ENCODE results near the gene SPOPL. TPM values are rescaled to one million over a fixed set of nuclear protein-coding genes. Genes with fewer than 3 reads are reported as not detected.

The SPOPL gene
- total RNA-seq, 2 experiments from 2014 or later: 10.2 to 10.4 TPM

- peak overlapping the region; percentile 97 for H3K4me3 Mint-ChIP-seq
- H3K27ac Mint-ChIP-seq: peak overlapping the region; percentile 85
- ChIA-PET CTCF (no interaction called here), POLR2A (no interaction called here)
- DNase-seq: no peak
- H3K9me3 Mint-ChIP-seq: no peaks in the 10 kb centered on the region
- peaks cover 5% of the 10 kb centered on the region for H3K36me3 Mint-ChIP-seq (ENCODE audit: low read depth)
- H3K27me3 Mint-ChIP-seq: no peaks in the 10 kb centered on the region
- peaks cover 28% of the 10 kb centered on the region for H3K4me1 Mint-ChIP-seq
Observed at GRCh38 chr2:138500592-138501424, 762 bp upstream of the SPOPL start.

GRCh38 chr2:138502255-138503086, 901 bp downstream of the SPOPL start:
- Mint-ChIP-seq H3K9me3 (no peaks in the 10 kb centered on the region), H3K27ac (peak overlapping the region; percentile 95), H3K36me3 (ENCODE audit: low read depth) (peaks cover 9% of the 10 kb centered on the region), H3K4me1 (peaks cover 30% of the 10 kb centered on the region), H3K4me3 (peak overlapping the region; percentile 97), H3K27me3 (no peaks in the 10 kb centered on the region)
- POLR2A ChIA-PET: no interaction called here
- peak; percentile 9 for DNase-seq
- CTCF ChIA-PET: no interaction called here

- H3K27me3 Mint-ChIP-seq: no peaks in the 10 kb centered on the region
- H3K36me3 Mint-ChIP-seq (ENCODE audit: low read depth): peaks cover 9% of the 10 kb centered on the region
- H3K27ac Mint-ChIP-seq: peak overlapping the region; percentile 95
- peak overlapping the region; percentile 97 for H3K4me3 Mint-ChIP-seq
- H3K9me3 Mint-ChIP-seq: no peaks in the 10 kb centered on the region
- ChIA-PET CTCF (no interaction called here), POLR2A (no interaction called here)
- DNase-seq: no peak
- H3K4me1 Mint-ChIP-seq: peaks cover 30% of the 10 kb centered on the region
Observed at GRCh38 chr2:138503087-138503442, 1.5 kb downstream of the SPOPL start.

- ChIA-PET CTCF (no interaction called here), POLR2A (no interaction called here)
- H3K9me3 Mint-ChIP-seq: no peaks in the 10 kb centered on the region
- H3K36me3 Mint-ChIP-seq (ENCODE audit: low read depth): peaks cover 9% of the 10 kb centered on the region
- peaks cover 30% of the 10 kb centered on the region for H3K4me1 Mint-ChIP-seq
- H3K27ac Mint-ChIP-seq: peak overlapping the region; percentile 95
- DNase-seq: no peak
- no peaks in the 10 kb centered on the region for H3K27me3 Mint-ChIP-seq
- peak overlapping the region; percentile 97 for H3K4me3 Mint-ChIP-seq
Observed at GRCh38 chr2:138503652-138504051, 2.1 kb downstream of the SPOPL start.

- H3K27me3 Mint-ChIP-seq: no peaks in the 10 kb centered on the region
- no peak for DNase-seq
- H3K36me3 Mint-ChIP-seq (ENCODE audit: low read depth): peaks cover 11% of the 10 kb centered on the region
- peak overlapping the region; percentile 97 for H3K4me3 Mint-ChIP-seq
- H3K9me3 Mint-ChIP-seq: no peaks in the 10 kb centered on the region
- POLR2A ChIA-PET: no interaction called here
- H3K27ac Mint-ChIP-seq: peak overlapping the region; percentile 65
- CTCF ChIA-PET: no interaction called here
- H3K4me1 Mint-ChIP-seq: peaks cover 30% of the 10 kb centered on the region
Observed at GRCh38 chr2:138504092-138504491, 2.5 kb downstream of the SPOPL start.

GRCh38 chr2:138504546-138505235, 3.1 kb downstream of the SPOPL start:
- H3K9me3 Mint-ChIP-seq: no peaks in the 10 kb centered on the region
- no peak overlapping the region for H3K27ac Mint-ChIP-seq
- CTCF ChIA-PET: no interaction called here
- no peak for DNase-seq
- no peak overlapping the region for H3K4me3 Mint-ChIP-seq
- no peaks in the 10 kb centered on the region for H3K27me3 Mint-ChIP-seq
- H3K36me3 Mint-ChIP-seq (ENCODE audit: low read depth): peaks cover 14% of the 10 kb centered on the region
- H3K4me1 Mint-ChIP-seq: peaks cover 30% of the 10 kb centered on the region
- POLR2A ChIA-PET: no interaction called here

GRCh38 chr2:138507267-138507666, 5.7 kb downstream of the SPOPL start:
- Mint-ChIP-seq H3K4me1 (peaks cover 27% of the 10 kb centered on the region), H3K27ac (no peak overlapping the region), H3K27me3 (no peaks in the 10 kb centered on the region), H3K4me3 (no peak overlapping the region), H3K36me3 (ENCODE audit: low read depth) (peaks cover 22% of the 10 kb centered on the region), H3K9me3 (peaks cover 2% of the 10 kb centered on the region)
- no peak for DNase-seq
- CTCF ChIA-PET: interaction anchor here (1.0 to 1.3 kb wide), 2 partner anchors 14 to 38 kb away, joined by 4 to 5 read pairs; no protein-coding TSS in a partner anchor
- POLR2A ChIA-PET: no interaction called here

GRCh38 chr2:138510319-138510718, 8.7 kb downstream of the SPOPL start:
- CTCF ChIA-PET: no interaction called here
- Mint-ChIP-seq H3K27ac (no peak overlapping the region), H3K36me3 (ENCODE audit: low read depth) (peaks cover 22% of the 10 kb centered on the region), H3K4me1 (peaks cover 6% of the 10 kb centered on the region), H3K27me3 (peaks cover 8% of the 10 kb centered on the region), H3K4me3 (no peak overlapping the region), H3K9me3 (peaks cover 2% of the 10 kb centered on the region)
- POLR2A ChIA-PET: no interaction called here
- no peak for DNase-seq

GRCh38 chr2:138512672-138513071, 11.1 kb downstream of the SPOPL start:
- Mint-ChIP-seq H3K9me3 (peaks cover 2% of the 10 kb centered on the region), H3K27me3 (peaks cover 13% of the 10 kb centered on the region), H3K4me1 (peaks cover 18% of the 10 kb centered on the region), H3K27ac (no peak overlapping the region), H3K4me3 (no peak overlapping the region), H3K36me3 (ENCODE audit: low read depth) (peaks cover 18% of the 10 kb centered on the region)
- ChIA-PET CTCF (no interaction called here), POLR2A (no interaction called here)
- no peak for DNase-seq

- Mint-ChIP-seq H3K4me3 (no peak overlapping the region), H3K27ac (no peak overlapping the region), H3K4me1 (peaks cover 18% of the 10 kb centered on the region), H3K36me3 (ENCODE audit: low read depth) (peaks cover 15% of the 10 kb centered on the region), H3K9me3 (peaks cover 2% of the 10 kb centered on the region), H3K27me3 (peaks cover 13% of the 10 kb centered on the region)
- no peak for DNase-seq
- CTCF ChIA-PET: no interaction called here
- POLR2A ChIA-PET: no interaction called here
Observed at GRCh38 chr2:138514173-138514572, 12.6 kb downstream of the SPOPL start.

- DNase-seq: no peak
- Mint-ChIP-seq H3K4me1 (peaks cover 18% of the 10 kb centered on the region), H3K4me3 (no peak overlapping the region), H3K36me3 (ENCODE audit: low read depth) (peaks cover 8% of the 10 kb centered on the region), H3K9me3 (peaks cover 2% of the 10 kb centered on the region), H3K27ac (no peak overlapping the region), H3K27me3 (peaks cover 13% of the 10 kb centered on the region)
- POLR2A ChIA-PET: no interaction called here
- CTCF ChIA-PET: no interaction called here
Observed at GRCh38 chr2:138515092-138515491, 13.5 kb downstream of the SPOPL start.

- POLR2A ChIA-PET: no interaction called here
- H3K9me3 Mint-ChIP-seq: no peaks in the 10 kb centered on the region
- CTCF ChIA-PET: no interaction called here
- peaks cover 18% of the 10 kb centered on the region for H3K4me1 Mint-ChIP-seq
- no peak overlapping the region for H3K4me3 Mint-ChIP-seq
- peaks cover 13% of the 10 kb centered on the region for H3K27me3 Mint-ChIP-seq
- H3K27ac Mint-ChIP-seq: no peak overlapping the region
- H3K36me3 Mint-ChIP-seq (ENCODE audit: low read depth): peaks cover 9% of the 10 kb centered on the region
- DNase-seq: no peak
Observed at GRCh38 chr2:138516030-138516704, 14.6 kb downstream of the SPOPL start.

- peaks cover 12% of the 10 kb centered on the region for H3K9me3 Mint-ChIP-seq
- H3K4me1 Mint-ChIP-seq: peaks cover 28% of the 10 kb centered on the region
- H3K27ac Mint-ChIP-seq: no peak overlapping the region
- ChIA-PET POLR2A (no interaction called here), CTCF (no interaction called here)
- H3K27me3 Mint-ChIP-seq: peaks cover 13% of the 10 kb centered on the region
- peaks cover 16% of the 10 kb centered on the region for H3K36me3 Mint-ChIP-seq (ENCODE audit: low read depth)
- H3K4me3 Mint-ChIP-seq: no peak overlapping the region
- DNase-seq: no peak
Observed at GRCh38 chr2:138518860-138519259, 17.3 kb downstream of the SPOPL start.
